GM18873 (cell line): ENCODE results near the gene NR1H2.

ENCODE experiments used
- ATAC-seq: cut with Tn5 transposase; IDR thresholded peaks from one replicate; pipeline ENCODE4 v1.9.1; 2021; ENCODE audit warnings: mild to moderate bottlenecking, moderate library complexity, moderate number of reproducible peaks; ENCODE audit not compliant: unreplicated experiment, low FRiP score

The NR1H2 gene

DNA sequence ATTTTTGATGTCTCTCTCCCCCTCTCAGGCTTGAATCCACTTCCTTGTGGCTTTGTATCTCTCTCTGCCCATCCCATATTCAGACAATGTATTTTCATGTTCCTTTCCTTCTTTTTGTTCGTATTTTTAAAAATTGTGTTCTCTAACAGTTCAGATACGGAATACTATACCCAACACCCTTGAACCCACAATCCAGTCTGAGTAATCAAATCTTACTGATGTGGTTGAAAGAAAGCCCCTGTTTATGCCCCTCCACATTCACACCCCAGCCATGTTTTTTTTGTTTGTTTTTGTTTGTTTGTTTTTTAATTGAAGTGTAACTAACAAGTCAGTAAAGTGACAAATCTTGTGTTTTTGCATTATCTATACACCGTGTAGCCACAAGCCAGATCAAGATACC, 43.9 kb downstream of the NR1H2 start:
- no peak for ATAC-seq

DNA sequence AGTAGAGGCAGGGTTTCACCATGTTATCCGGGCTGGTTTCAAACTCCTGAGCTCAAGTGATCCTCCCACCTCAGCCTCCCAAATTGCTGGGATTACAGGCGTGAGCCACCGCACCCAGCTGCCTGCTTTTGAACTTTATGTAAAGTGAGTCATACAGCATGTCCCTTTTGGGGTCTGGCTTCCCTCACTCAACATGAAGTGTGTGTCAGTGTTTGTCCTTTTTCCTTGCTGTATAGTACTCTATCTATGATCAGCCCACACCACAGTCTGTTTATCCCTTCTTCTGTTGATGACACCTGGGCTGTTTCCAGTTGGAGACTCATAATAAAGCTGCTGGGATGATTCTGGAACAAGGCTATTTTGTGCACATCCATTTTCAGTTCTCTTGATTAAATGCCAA, 44.6 kb downstream of the NR1H2 start:
- ATAC-seq: no peak

- ATAC-seq: no peak
Observed at GRCh38 chr19:50422397-50423278, 46.4 kb downstream of the NR1H2 start.

- no peak for ATAC-seq
Observed at GRCh38 chr19:50423279-50424113, 47.2 kb downstream of the NR1H2 start.

DNA sequence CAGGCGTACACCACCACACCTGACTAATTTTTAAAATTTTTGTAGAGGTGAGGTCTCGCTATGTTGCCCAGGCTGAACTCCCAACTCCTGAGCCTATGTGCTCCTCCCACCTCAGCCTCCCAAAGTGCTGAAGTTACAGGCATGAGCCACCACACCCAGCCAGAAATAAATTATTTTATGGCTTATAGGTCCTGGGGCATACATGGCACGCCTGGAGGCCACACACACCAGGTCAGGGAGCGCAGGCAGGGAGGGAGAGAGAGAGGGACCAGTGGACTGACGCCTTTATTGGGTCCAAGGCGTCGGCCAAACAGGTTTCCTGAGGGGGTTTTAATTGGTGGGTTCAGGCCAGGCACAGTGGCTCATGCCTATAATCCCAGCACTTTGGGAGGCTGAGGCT, 49.3 kb downstream of the NR1H2 start:
- no peak for ATAC-seq

DNA sequence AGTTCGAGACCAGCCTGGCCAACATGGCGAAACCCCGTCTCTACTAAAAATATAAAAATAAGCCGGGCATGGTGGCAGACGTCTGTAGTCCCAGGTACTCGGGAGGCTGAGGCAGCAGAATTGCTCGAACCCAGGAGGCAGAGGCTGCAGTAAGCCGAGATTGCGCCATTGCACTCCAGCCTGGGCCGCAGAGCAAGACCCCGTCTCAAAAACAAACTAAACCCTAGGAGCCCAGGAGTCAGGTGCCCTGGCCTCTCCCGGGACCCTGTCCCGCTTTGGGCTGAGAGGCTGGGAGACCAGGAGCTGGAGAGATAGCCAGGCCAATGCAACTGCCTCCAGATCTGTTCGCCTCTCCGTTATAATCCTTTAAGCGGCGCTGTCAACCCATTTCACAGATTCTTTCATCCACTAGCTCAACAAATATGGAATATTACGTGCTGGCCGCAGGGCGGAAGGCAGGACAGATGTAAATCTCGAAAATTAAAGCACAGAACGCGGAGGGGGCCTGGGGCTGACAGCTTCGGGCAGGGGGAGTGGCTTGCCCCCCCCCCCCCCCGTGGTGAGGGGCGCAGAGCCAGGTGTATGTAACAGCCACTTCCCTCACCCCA, 51.2 kb downstream of the NR1H2 start:
- ATAC-seq: no peak

GRCh38 chr19:50427997-50428425, 51.8 kb downstream of the NR1H2 start:
- no peak for ATAC-seq

DNA sequence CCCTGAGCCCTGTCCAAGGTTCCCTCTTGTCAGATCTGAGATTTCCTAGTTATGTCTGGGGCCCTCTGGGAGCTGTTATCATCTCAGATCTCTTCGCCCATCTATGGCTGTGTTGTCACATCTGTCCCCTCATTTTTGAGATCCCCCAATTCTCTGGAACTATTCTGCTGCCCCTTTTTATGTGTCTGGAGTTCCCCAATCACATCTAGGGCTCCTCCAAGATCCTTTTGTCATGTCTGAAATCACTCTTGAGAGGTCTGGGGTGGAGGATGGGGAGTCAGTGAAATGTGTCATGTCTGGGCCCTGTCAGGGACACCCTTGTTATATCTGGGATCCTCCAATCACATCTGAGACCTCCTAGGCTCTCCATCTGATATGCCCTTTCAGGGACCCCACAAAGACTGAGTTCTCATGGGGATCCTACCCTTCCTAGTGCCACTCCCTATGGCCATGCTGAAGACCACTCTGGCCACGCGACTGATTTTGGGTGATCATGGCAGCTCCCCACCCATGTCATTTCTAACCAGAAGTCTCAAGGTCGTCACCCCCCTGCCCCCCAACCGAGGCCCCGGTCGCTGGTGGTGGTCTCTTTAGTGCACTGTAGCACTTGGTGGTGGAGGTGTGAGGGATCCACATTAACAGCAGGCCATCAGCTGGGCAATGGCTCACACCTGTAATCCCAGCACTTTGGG, 52.7 kb downstream of the NR1H2 start:
- no peak for ATAC-seq

GRCh38 chr19:50430888-50431342, 54.7 kb downstream of the NR1H2 start:
- no peak for ATAC-seq

DNA sequence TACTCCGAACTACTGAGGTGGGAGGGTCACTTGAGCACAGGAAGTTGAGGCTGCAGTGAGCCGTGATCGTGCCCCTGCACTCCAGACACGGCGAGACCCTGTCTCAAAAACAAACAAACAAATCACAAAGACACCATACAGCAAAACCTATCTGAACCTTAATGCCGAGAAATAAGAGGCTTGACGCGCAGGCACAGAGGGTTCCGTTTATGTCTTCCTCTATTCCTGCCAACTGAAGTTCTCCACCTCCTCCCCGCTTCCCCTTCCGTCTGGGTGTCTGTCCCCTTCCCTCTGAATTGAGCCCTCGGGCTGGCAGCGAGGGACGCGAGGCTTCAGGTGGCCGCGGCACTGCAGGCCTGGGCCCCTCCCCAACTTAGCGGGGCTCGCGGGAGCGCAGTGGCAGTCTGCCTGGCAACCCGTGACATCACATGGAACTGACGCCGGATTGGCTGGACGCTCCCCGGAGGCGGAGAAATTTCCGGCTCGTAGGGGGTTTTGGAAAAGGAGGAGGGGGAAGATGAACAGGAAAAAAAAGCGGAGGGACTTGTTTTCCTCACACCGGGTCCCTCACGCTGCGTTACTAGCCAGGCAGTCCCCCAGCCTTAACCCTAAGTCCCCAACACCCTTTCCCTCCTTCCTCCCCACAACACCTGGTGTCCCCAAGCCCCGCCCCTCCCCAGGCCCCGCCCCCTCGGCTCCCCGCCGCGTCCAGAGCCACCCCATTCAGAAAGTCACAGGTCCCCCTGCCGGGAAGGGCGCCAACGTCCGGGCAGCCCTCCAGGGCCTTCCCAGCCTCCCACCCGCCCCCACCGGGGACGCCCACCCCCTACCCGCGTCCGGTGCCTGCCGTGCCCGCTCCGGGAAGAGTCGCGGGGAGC, 55.3 kb downstream of the NR1H2 start:
- peak; percentile 81 for ATAC-seq

DNA sequence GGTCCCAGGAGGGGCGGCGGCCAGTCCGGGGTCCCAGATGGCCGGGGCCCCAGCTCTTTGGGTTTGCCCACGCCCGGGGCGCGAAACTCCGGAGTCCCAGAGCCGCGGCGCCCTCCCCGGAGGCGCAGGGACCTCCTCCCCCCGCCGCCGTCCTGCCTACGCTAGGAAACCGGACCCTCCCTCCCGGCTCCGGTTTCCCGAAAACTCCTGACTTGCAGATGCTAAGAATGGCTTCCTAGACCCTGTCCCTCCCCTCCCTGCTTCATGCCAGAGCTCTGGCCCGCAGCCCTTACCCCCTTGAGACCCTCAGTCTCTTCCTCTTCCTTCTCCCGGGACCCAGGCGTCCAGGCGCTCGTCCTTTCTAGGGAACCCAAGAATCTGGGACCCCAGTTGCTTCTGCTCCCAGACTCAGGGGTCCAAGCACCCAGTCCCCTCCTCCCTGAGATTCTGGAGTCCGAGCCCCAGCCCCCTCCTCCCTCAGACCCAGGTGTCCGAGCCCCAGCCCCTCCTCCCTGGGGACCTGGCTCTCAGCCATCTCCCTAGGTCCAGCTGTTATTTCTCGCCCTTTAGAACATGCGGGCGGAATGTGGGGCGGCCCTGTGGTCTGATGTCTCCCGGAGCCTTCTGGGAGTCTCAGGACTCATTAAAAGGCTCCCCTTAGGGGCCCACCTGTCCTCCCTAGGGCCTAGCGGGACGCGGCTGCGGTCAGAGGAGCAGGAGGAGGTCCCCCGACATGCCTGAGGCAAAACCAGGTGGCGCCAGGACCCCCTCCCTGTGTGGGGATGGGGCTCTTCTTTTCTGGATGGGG, 56.2 kb downstream of the NR1H2 start, which contains the start of gene MYBPC2:
MYBPC2 (plus strand) TSS at position 672 of the 808 bp plus-strand sequence; CDS start at position 734, 62 bp downstream.
- ATAC-seq: no peak
